ENCODE data around the gene SEMA4B.
"Not testable (repeated sequence)": the region's sequence is repeated elsewhere in the genome, so short reads cannot be mapped to it uniquely, and the experiment has no call there.

The SEMA4B gene

DNA sequence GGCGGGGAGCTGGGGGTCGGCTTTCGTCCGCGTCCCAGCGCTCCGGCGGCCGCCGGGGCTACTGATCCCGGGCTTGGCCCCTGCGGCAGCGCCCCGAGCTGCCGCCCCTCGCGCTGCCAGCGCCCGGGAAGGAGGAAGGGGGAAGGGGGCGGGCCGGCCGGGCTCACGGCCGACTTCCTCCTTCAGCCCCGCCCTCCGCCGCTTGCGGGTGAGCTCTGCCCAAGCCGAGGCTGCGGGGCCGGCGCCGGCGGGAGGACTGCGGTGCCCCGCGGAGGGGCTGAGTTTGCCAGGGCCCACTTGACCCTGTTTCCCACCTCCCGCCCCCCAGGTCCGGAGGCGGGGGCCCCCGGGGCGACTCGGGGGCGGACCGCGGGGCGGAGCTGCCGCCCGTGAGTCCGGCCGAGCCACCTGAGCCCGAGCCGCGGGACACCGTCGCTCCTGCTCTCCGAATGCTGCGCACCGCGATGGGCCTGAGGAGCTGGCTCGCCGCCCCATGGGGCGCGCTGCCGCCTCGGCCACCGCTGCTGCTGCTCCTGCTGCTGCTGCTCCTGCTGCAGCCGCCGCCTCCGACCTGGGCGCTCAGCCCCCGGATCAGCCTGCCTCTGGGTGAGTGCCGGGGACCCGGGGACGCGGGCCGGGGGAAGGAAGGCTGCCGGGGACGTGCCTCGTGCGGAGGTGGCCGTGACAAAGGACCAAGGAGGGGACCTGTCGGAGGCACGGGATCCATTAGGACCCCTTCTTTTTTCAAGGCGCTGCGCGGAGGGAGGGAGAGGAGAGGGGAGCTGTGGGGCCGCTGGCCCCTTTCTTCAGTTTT, at the start of gene SEMA4B:
SEMA4B (plus strand) TSS at position 201 of the 814 bp plus-strand sequence; CDS start at position 450, 249 bp downstream.
- no peak for DNase-seq

DNA sequence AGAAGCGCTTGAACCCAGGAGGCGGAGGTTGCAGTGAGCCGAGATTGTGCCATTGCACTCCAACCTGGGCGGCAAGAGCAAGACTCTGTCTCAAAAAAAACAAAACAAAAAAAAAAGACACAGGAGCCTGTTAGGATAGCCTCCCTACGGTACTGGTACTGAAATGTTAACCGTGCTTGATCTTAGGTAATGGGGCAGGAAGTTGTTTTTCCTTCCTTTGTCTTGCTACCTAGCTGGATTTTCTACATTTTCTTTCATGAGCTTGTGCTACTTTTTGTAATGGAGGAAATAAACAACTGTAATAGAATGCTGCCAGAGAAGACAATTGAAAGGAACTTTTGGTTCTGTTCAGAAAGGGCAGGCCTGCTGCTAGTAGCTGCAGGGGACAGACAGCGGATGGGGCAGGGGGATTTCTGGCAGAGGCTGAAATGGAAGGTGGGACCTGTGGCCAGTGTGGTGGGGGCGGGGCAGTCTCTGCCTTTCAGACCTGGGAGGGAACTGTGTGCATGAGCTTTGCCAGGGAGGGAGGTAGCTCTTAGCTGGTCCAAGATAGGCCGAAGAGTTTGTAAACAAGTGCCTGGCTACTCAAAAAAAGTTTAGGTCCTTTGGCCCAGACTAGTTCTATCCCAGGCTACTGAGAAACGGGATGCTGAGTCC, 49.0 kb upstream of the SEMA4B start:
- DNase-seq = no peak

DNA sequence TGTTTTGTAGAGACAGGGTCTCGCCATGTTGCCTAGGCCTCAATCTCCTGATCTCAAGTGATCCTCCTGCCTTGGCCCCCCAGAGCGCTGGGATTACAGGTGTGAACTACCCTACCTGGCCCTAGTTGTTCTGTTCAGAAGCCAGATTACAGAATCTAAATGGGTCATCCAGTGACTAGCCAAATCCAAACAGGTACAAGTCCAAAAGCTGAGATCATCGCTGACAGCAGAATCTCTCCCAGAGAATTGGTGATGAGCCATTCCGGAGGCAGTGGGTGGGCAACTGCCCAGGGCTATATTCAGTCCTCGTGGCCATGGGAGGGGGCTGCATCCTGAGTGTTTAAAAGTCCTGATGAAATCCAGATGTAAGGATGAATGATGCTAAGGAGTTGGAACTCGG, 47.5 kb upstream of the SEMA4B start:
- DNase-seq = no peak

- no peak for DNase-seq
Observed at GRCh38 chr15:90154246-90154645, 46.9 kb upstream of the SEMA4B start.

GRCh38 chr15:90154861-90155626, 46.1 kb upstream of the SEMA4B start:
- DNase-seq = no peak

DNA sequence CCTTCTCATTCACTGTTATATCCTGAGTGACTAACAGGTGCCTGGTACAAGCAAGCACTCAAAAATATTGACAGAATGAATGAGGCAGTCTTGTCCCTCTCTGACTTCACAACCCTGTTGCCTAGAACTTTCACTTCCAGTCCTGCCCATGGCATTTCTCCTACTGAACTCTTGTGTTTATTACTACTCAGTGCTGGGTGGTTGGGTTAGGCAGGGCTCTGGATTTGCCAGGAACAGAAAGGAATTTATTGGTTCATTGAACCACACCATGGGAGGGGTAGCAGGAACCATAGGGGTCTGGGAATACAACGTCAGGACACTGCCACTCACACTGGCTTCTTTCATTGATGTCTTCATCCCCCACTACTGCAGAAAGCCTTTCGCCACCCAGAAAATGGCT, 41.9 kb upstream of the SEMA4B start:
- no peak for DNase-seq

DNA sequence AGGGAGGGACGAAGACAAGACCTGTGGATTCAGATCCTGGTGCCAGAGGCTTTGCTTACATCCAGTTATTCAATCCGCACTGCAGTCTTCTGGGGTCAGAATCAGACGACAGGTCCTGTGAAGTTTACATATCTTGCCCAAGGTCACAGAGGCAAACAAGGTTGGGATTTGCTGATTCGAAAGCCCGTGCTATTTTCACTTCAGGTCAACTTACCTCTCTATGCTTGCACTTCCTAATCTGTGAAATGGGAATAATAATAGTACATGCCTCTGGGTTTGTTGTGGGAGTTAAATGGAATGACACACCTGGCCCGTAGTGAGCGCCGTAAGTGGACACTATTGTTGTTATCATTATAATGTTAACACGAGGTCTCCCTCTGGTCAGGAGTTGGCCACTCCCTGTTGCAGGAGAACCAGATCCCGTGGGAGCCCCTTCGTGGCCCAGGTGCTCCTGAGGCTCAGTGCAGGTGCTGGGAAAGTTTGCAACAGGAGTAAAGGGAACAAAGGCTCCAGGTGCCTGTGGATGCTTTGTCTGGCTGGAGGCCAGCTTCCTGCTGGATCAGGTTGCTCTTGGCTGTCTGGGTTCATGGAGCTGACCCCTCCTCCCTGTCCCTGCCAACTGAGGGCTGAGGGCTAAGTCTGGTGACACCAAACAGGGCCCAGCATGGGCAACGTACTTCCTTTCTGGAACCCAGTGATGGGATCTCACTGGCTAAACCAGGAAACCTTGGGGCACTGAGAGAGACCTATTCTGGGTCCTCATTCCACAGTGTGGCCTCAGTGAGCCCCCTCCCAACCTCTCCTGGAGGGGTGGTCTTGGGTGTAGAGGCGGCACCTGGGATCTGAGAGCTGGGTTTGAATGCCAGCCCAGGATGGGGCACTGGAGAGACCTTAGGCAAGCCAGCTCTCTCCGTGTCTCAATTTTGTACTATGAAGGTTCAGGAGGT, 40.1 kb upstream of the SEMA4B start:
- DNase-seq = no peak

GRCh38 chr15:90161950-90162361, 39.2 kb upstream of the SEMA4B start:
- DNase-seq = no peak

DNA sequence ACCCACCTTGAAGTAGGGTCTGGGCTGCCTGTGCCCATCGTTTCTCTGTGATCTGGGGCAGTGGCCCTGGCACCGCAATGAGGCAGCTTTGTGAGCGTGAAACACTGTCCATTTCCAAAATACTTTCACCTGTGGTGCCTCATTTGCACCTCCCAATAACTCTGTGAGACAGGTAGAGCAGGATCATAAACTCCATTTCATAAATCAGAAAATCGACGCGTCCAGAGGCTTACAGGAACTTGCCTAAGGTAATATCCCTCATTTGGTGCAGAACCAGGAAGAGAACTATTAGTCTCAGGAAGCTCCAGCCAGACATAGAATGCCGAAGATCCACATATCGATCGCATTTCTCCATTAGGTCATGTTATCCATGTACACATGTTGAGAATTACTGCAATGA, 38.2 kb upstream of the SEMA4B start:
- no peak for DNase-seq

- DNase-seq = not testable (repeated sequence)
Observed at GRCh38 chr15:90164239-90164638, 36.9 kb upstream of the SEMA4B start.

DNA sequence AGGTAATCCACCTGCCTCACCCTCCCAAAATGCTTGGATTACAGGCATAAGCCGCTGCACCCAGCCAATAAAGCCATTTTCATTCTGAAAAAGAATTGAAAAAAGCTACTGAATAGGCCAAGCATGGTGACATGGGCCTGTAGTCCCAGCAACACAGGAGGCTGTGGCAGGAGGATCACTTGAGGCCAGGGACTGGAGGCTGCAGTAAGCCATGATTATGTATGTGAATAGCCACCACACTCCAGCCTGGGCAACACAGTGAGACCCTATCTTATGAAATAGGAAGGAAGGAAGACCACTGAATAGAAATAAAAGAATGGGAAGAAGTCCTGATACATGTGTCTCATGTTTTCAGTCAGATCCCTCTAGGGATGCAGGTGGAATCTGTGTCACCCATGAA, 36.0 kb upstream of the SEMA4B start:
- DNase-seq = no peak

GRCh38 chr15:90165659-90166489, 35.3 kb upstream of the SEMA4B start:
- DNase-seq = no peak

DNA sequence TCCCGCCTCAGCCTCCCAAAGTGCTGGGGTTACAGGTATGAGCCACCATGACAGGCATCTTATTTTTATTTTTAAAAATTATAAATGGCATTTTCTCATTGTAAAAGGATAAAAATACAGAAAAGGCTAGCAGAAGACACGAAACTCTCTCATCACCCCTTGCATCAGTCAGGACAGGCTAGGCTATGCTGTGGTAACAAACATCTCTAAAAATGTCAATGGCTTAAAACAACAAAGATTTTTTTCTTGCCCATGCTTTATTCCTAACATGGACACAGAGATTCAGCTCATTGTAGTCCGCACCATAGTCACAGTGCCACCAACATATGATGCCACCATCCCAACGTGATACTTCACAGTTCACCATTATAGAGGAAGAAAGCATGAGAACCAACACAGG, 34.0 kb upstream of the SEMA4B start:
- DNase-seq = no peak

- no peak for DNase-seq
Observed at GRCh38 chr15:90171623-90172022, 29.5 kb upstream of the SEMA4B start.

DNA sequence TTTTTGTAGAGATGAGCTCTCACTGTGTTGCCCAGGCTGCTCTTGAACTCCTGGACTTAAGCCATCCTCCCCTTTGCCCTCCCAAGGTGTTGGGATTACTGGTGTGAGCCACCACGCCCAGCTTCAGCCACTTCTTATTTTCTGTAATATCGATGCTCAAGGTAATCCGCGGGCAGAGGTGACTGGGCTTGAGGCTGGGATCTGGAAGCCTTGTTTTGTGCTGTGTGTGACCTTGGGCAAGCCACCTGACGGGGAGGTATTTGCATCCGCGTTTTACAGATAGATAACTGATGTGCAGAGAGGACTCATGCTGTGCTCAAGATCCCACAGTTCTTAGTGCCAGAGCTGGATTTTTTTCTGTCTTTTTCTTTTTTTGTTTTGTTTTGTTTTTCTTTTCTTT, 27.8 kb upstream of the SEMA4B start:
- DNase-seq = no peak

- no peak for DNase-seq
Observed at GRCh38 chr15:90174140-90174875, 26.8 kb upstream of the SEMA4B start.

DNA sequence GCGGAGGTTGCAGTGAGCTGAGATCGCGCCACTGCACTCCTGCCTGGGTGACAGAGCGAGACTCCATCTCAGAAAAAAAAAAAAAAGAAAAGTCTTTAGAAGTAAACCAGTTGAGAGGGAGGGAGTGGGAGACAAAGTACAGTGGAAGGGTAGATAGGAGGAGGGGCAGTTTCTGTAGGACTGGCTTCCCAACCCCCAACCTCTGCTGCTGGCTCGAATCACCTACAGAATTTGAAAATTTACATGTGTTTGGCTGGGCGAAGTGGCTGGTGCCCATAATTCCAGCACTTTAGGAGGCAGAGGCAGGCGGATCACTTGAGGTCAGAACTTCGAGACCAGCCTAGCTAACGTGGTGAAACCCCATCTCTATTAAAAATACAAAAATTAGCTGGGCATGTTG, 24.1 kb upstream of the SEMA4B start:
- DNase-seq = no peak

DNA sequence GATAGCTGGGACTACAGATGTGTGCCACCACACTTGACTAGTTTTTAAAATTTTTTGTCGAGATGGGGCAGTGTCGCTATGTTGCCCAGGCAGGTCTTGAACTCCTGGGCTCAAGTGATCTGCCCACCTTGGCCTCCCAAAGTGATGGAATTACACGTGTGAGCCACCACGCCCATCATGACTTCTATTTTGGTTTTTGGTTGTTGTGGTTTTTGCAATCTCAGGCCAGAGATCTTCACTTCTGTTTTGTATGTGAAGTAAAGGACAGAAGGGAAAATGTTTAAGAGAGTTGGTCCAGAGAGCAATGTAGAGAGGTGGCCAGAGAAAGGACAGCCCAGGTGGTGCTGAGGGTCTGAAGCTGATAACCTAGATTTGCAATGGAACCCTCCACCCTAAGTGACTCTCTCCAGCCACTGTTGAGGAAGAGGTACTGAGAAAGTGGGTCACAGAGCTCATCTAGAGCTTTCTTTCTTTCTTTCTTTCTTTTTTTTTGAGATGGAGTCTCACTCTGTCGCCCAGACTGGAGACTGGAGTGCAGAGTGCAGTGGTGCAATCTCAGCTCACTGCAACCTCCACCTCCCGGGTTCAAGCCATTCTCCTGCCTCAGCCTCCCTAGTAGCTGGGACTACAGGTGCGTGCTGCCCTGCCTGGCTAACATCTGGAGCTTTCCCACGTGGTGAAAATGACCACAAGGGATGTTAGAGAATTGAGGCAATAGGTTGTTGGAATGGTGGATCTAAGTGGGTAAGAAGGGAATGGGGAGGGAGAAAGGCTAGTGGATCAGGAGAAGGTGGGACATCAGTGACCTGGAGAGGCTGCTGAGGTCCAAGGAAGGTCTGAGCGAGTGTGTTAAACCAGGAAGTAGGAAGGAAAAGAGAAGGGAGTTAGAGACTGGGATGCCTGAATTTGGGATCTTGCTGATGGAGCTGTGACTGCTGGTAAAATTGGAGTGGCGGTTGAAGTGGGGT, 22.4 kb upstream of the SEMA4B start:
- DNase-seq = no peak

DNA sequence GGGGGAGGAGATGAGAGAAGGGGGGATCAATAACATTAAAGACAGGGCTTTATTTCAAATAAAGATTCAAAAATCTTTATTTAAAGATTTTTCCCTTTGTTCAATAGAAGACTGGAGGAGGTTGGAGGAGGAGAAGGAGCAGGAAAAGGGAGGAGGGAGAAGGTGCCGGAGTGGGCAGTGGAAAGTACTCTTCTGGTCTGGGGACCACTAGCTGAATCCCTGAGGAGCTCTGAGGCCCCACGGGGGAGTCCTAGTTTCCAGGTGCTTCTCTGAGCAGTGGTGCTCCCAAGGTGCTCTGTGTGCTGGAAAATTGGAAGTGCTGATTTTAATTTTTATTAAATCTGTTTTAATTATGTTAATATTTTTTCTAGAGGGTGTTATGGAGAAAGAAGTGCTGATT, 19.4 kb upstream of the SEMA4B start:
- no peak for DNase-seq
